Activated T-helper 17 cell treated with anti-CD3 and anti-CD28 coated beads, Interleukin-2, amount 50 U/mL, for 72 hours (primary cell): ENCODE results near the gene SLC6A1. TPM values are rescaled to one million over a fixed set of nuclear protein-coding genes. Genes with fewer than 3 reads are reported as not detected.

Source experiments
- ATAC-seq: fragments of 150-1000 bp; cut with Tn5 transposase; replicated peaks from 2 replicates; pipeline ENCODE4 v1.10.0; 2021; ENCODE audit warnings: mild to moderate bottlenecking, moderate library complexity
- H3K27ac Mint-ChIP-seq: one replicate; pipeline ENCODE4 v1.8.0; 2022; ENCODE audit warnings: mixed read lengths
- H3K27me3 Mint-ChIP-seq: one replicate; pipeline ENCODE4 v1.8.0; 2022; ENCODE audit warnings: mixed read lengths
- H3K36me3 Mint-ChIP-seq: one replicate; pipeline ENCODE4 v1.8.0; 2022; ENCODE audit warnings: low read depth, mild to moderate bottlenecking, mixed read lengths
- H3K4me1 Mint-ChIP-seq: one replicate; pipeline ENCODE4 v1.8.0; 2022; ENCODE audit warnings: mixed read lengths
- H3K4me3 Mint-ChIP-seq: one replicate; pipeline ENCODE4 v1.8.0; 2022; ENCODE audit warnings: mild to moderate bottlenecking, mixed read lengths
- H3K9me3 Mint-ChIP-seq: one replicate; pipeline ENCODE4 v1.8.0; 2022; ENCODE audit warnings: mixed read lengths
- total RNA-seq, 2 donors: library from RNA; stranded (reverse); gene quantifications; one replicate each; pipeline ENCODE4 v1.2.3, GENCODE V29; 2022

Gene SLC6A1
- total RNA-seq, 2 donors from 2014 or later = not detected

DNA sequence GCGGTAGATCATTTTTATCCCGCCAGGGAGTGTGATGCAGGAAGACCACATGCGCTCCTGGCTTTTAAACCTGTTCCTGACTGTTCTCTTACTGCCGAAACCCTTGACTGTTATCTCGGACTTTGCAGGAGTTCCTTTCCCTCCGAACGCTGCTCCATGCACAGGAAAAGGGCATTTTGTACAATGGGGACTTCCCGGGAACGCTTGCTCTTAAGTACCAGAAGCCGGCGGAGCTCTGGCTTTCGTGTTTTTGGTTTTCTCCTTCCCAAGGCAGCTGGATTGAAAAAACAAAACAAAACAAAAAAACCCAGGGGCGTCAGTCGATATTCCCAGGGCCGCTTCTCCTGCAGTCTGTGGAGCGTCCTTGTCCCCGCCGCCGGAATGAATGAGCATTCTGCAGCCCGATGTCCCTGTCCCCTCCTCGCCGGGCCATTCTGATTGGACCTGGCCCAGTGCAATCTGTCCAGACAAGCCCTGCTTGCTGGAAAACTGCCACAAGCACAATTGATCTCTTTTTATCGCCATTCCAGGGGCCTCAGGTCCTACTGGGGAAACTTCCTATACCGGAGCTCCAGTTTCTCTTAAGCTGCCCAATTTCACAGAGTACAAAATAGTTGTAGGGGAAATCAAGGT, 44.8 kb downstream of the SLC6A1 start:
- H3K27me3 Mint-ChIP-seq = peaks cover 44% of the 10 kb centered on the region

DNA sequence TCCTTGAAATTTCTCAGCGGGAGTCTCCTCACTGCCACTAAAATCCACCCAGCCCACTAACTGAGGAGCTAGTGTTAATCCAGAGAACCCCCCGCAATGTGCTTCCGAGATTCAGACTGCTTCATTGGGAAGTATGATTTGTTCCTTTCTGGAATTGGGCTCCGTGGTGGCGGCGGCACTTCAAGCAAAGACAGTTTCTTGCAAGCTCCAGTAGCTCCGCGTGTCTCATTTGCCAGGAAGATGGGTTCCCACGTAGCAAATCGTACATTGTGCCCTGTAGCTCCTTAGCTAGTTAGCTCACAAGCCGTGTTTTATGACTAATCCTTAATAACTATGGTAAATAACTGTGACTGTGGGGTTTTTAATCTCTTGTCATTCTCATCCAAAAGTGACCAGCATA, 45.4 kb downstream of the SLC6A1 start:
- Mint-ChIP-seq H3K36me3 (no peaks in the 10 kb centered on the region), H3K9me3 (no peaks in the 10 kb centered on the region), H3K4me1 (peaks cover 5% of the 10 kb centered on the region), H3K4me3 (no peak overlapping the region), H3K27me3 (peaks cover 44% of the 10 kb centered on the region), H3K27ac (no peak overlapping the region)
- ATAC-seq = no peak

More for the DNA sequence above, 44.8 kb downstream of the SLC6A1 start:
- Mint-ChIP-seq H3K4me3 (no peak overlapping the region), H3K4me1 (peaks cover 5% of the 10 kb centered on the region), H3K9me3 (no peaks in the 10 kb centered on the region), H3K27ac (no peak overlapping the region), H3K36me3 (no peaks in the 10 kb centered on the region)
- no peak for ATAC-seq

DNA sequence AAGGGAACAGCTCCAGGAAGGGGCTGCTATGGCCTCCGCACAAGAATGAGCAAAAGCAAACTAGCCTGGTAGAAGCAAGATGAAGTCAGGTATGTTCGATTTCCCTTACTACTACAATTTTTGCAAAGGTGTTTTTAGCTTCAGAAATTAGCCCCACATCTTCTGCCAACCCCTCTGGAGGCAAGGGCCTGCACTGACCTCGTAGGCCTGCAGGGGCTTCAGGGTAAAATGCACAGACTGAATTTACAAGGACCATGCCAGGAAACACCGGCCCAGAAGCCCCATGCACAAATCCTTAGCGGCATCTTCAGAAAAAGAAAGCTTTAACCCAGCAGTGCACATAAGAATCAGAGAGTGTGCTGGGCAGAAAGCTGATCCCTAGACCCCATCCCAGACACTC, 53.0 kb downstream of the SLC6A1 start:
- Mint-ChIP-seq H3K27me3 (no peaks in the 10 kb centered on the region), H3K4me1 (no peaks in the 10 kb centered on the region), H3K36me3 (no peaks in the 10 kb centered on the region), H3K4me3 (no peak overlapping the region), H3K27ac (no peak overlapping the region), H3K9me3 (no peaks in the 10 kb centered on the region)
- no peak for ATAC-seq

DNA sequence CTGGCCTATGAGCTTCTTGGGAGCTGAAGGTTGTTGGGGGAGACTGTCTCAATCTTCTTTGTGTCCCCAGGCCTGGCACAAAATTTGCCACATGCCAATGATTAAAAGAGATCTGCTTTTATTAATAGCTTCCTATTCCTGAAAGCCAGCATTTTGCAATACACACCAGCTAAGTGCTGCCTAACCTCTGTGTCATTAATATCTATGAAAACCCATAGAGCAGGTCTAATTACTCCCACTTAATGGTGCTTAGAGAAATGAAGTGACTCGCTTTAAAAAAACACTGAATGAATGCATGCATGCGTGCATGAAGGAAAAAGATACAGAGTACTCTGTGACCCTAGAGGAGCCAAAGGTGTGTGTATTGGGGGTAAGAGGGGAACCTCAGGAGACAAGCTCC, 55.0 kb downstream of the SLC6A1 start:
- Mint-ChIP-seq H3K4me1 (no peaks in the 10 kb centered on the region), H3K9me3 (no peaks in the 10 kb centered on the region), H3K4me3 (no peak overlapping the region), H3K27me3 (peaks cover 3% of the 10 kb centered on the region), H3K27ac (no peak overlapping the region), H3K36me3 (no peaks in the 10 kb centered on the region)
- ATAC-seq = no peak

DNA sequence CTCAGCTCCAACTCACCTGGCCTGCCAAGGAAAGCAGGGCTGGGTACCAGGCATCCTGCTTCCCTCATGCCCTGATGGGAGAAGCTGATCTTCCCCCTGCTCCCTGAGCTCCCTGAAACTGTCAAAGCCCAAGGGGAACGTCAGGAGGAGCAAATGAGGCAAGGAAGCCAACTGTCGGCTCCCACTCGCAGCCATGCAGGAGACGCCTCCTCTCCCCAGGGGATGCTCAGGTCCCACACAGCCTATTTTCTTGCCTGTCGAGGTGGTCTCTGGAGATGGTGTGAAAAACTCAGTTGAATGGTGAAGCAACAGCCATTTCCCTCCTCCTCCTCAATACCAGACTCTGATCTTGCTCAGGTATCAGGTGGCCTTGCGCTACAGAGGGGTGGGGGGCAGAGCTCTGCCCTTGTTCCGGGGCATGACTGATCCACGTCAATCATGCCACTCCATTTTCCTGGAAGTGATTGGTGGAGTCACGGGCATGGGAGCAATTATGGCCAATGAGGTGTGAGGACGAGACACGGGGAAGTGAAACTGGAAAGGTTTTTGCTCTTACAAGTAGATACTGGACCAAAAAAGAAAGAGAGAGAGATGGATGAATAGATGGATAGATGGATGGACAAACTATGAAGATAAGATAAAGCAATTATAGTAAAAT, 58.2 kb downstream of the SLC6A1 start:
- Mint-ChIP-seq H3K4me1 (no peaks in the 10 kb centered on the region), H3K27me3 (peaks cover 3% of the 10 kb centered on the region), H3K36me3 (no peaks in the 10 kb centered on the region), H3K9me3 (no peaks in the 10 kb centered on the region), H3K27ac (no peak overlapping the region), H3K4me3 (no peak overlapping the region)
- no peak for ATAC-seq

DNA sequence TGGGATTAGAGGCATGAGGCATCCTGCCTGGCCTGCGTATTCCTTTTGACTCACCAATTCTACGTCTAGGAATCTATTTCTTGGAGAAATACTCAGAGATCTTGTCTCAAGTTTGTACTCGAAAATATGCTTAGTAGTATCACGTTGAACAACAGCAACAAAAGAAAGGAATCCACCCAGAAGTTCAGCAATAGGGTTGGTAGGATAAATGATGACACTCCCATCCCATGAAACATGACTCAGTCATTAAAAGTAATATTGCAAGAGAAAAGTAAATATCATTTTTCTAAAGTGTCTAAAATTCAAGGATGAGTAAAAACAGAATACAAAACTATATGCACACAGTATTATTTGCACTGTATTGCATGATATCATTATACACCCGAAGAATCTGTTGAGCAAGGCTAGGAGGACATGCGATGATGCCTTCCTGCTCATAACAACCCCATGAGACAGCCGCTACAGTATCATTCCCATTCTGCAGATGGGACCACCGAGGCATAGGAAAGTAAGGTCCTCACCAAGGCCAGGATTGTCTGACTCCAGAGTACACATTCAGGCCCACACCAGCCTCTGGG, 61.5 kb downstream of the SLC6A1 start:
- H3K36me3 Mint-ChIP-seq = no peaks in the 10 kb centered on the region
- peaks cover 13% of the 10 kb centered on the region for H3K27me3 Mint-ChIP-seq
- no peaks in the 10 kb centered on the region for H3K4me1 Mint-ChIP-seq
- ATAC-seq = no peak
- no peak overlapping the region for H3K27ac Mint-ChIP-seq
- no peak overlapping the region for H3K4me3 Mint-ChIP-seq
- no peaks in the 10 kb centered on the region for H3K9me3 Mint-ChIP-seq

DNA sequence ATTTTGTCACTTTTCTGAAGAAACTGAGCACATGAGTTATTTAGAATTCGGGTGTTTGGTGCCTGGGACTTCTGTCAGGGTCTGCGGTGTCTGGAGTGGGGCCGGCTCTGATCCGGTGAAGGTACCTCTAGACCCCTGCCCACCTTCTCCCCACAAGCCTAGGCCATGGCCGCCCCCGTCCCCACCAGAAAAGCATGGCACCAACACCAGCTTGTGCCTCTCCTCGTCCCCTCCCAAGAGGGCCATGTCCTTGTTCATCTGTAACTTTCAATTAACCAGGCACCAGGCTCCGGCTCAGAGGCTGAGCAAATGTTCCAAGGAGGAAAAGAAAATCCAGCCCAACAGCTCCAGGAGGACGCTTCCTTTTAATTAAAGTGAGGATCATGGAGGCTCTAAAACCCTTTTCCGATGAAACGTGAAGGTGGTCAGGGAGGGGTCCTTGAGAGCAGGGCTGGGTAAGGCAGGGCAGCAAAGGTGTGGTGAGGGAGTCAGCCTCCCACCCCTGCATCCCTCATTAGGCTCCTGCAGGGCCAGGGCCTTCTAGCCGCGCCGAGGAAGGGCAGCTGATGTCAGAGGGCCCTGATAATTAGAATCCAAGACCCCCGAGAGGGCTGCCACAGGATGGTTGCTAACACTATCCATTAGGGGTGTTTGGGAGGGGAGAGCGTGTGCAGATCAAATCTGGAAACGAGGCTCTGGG, 62.3 kb downstream of the SLC6A1 start:
- no peaks in the 10 kb centered on the region for H3K9me3 Mint-ChIP-seq
- H3K4me3 Mint-ChIP-seq = no peak overlapping the region
- H3K27ac Mint-ChIP-seq = no peak overlapping the region
- H3K4me1 Mint-ChIP-seq = no peaks in the 10 kb centered on the region
- H3K27me3 Mint-ChIP-seq = peaks cover 13% of the 10 kb centered on the region
- ATAC-seq = no peak
- no peaks in the 10 kb centered on the region for H3K36me3 Mint-ChIP-seq

DNA sequence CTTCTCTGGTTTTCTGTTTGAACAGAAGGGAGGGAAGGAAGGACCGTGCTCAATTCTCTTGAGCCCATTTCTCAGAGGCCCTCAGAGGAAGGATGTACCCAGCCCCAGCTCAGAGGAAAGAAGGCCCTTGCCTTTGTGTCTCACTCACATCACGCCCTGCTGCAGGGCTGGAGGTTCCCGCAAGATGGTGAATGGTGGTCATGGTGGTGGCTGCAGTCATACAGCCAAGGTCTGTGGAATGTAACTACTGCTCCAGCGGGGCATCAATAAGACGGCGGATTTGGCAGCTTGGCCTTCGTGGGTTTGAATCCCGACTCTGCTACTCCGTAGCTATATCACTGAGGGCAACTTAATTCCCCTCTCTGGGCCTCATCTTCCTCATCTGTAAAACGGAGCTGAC, 62.9 kb downstream of the SLC6A1 start:
- ATAC-seq = no peak
- Mint-ChIP-seq H3K9me3 (no peaks in the 10 kb centered on the region), H3K36me3 (no peaks in the 10 kb centered on the region), H3K4me3 (no peak overlapping the region), H3K4me1 (peaks cover 4% of the 10 kb centered on the region), H3K27ac (no peak overlapping the region), H3K27me3 (peaks cover 13% of the 10 kb centered on the region)

DNA sequence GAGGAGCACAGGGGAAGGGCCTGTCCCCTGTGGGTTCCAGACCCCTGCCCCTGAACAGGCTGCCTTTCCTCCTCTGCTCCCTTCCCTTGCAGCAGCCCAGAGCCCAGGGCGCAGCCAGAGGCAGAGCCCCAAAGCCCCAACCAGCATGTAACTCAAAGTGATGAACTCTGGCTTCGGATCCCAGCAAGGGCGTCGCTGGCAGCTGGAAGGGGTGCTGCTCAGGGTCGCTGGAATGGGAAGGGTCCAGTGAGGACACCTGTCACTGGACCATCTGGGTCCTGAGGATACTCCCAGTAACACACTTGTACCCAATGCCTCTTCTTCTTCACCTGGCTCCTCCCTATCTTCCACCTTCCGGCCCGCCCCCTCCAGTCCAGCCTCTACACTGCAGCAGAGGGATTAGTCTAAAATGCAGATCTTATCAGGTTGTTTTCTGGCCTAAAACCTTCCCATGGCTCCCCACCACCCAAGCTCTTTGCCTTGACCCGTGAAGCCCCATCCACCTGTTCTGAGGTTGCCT, 64.0 kb downstream of the SLC6A1 start:
- Mint-ChIP-seq H3K4me1 (peaks cover 4% of the 10 kb centered on the region), H3K9me3 (no peaks in the 10 kb centered on the region), H3K4me3 (no peak overlapping the region), H3K27me3 (peaks cover 10% of the 10 kb centered on the region), H3K36me3 (no peaks in the 10 kb centered on the region), H3K27ac (no peak overlapping the region)
- ATAC-seq = no peak

DNA sequence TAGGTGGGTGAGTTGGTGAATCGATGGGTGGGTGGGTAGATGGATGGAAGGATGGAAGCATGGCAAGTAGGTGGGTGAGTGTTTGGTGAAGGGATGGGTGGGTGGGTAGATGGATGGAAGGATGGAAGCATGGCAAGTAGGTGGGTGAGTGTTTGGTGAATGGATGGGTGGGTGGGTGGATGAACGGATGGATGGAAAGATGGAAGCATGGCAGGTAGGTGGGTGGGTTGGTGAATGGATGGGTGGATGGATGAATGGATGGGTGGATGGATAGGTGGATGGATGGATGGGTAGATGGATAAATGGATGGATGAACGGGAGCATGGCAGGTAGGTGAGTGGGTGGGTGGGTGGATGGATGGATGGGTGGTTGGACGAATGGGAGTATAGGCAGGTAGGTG, 65.1 kb downstream of the SLC6A1 start:
- Mint-ChIP-seq H3K27me3 (peaks cover 16% of the 10 kb centered on the region), H3K36me3 (no peaks in the 10 kb centered on the region), H3K4me1 (peaks cover 4% of the 10 kb centered on the region), H3K27ac (no peak overlapping the region), H3K9me3 (no peaks in the 10 kb centered on the region), H3K4me3 (no peak overlapping the region)
- ATAC-seq = no peak

DNA sequence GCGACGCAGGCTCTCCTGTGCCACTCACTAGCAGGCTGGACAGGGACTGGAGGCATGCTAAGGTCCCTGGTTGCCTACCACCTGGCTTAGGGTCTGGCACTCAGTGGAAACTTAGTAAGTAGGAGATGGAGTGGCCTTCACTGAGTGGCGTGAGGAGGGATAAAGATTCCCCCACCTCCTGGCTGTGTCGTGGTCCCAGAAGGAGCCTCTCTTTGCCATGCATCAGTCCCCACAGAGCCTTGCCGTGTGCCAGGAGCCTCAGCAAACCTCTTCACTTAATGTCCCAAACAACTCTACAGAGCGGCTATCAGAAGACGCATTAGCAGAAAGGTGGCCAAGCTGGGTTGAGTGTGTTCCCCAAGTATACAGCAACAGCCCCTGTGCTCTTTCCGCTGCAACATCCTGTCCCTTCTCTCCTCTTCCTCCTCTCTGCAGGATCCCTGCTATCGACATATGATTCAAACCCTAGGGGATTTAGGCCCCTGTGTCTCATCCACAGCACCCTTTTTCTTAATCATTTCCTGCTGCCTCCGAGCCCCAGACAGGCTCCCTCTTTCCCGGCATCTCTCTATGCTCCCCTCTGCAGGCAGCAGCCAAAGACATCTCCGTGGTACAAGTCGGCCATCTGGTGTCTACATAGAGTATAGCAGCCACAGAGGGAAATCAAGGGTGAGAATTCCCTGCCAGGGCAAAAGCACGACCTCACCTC, 66.7 kb downstream of the SLC6A1 start:
- H3K27ac Mint-ChIP-seq = no peak overlapping the region
- no peak overlapping the region for H3K4me3 Mint-ChIP-seq
- peaks cover 4% of the 10 kb centered on the region for H3K4me1 Mint-ChIP-seq
- peaks cover 17% of the 10 kb centered on the region for H3K27me3 Mint-ChIP-seq
- H3K36me3 Mint-ChIP-seq = no peaks in the 10 kb centered on the region
- peaks cover 4% of the 10 kb centered on the region for H3K9me3 Mint-ChIP-seq
- peak; percentile 60 for ATAC-seq

DNA sequence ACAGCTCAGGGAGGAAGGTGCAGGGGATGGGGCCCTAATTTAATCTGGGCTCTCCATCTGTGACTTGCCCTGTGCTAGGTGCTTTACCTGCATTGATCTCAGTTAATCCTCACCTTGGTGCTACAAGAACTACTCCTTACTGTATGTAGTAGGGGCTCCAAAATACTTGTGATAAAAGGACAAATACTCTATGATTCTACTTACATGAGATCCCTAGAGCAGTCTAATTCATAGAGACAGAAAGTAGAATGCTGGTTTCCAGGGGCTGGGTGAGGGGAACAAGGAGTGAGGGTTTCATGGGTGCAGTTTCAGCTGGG, 67.2 kb downstream of the SLC6A1 start:
- ATAC-seq = no peak
- Mint-ChIP-seq H3K4me3 (no peak overlapping the region), H3K4me1 (peaks cover 4% of the 10 kb centered on the region)

DNA sequence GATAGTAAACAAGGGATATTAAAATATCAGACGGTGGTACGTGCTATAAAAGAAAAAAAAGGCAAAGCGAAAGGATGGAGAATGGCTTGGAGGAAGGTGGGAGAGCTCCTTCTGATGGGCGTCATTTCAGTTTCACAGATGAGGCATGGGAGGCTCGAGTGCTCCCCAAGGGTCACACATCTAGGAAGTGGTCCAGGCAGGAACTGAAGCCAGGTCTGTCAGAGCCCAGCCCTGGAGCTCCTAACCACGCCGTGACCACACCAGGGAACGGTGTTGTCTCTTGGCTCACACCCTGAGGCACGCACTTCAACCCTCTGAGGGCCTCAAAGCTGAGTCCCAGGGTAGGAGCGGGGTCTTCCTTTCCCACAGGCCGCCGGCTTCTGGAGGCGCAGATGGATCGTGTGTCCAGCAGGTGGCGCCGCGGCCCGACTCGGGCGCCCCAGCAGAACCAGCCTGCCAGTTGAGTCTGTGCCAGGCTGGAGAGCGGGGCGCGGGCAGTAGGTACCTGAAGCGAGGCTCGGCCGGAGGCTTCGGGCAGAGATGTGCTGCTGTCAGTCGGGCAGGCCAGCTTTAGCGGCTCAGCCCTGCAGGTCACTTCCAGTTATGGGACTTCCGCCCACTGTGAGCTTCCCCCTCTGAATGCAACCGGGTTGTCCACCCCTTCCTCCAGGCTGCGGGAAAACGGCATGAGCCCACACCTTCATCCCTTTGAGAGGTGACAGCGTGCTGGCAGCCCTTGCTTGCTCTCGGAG, 68.1 kb downstream of the SLC6A1 start:
- Mint-ChIP-seq H3K36me3 (no peaks in the 10 kb centered on the region), H3K4me1 (peaks cover 4% of the 10 kb centered on the region), H3K27ac (no peak overlapping the region), H3K9me3 (peaks cover 4% of the 10 kb centered on the region), H3K27me3 (peaks cover 25% of the 10 kb centered on the region), H3K4me3 (no peak overlapping the region)
- peak; percentile 48 for ATAC-seq

More for the DNA sequence above, 67.2 kb downstream of the SLC6A1 start:
- H3K36me3 Mint-ChIP-seq = no peaks in the 10 kb centered on the region
- peaks cover 20% of the 10 kb centered on the region for H3K27me3 Mint-ChIP-seq
- no peak overlapping the region for H3K27ac Mint-ChIP-seq
- H3K9me3 Mint-ChIP-seq = peaks cover 4% of the 10 kb centered on the region
